Right ventricle myocardium superior (tissue), 1 donor: Measurements from ENCODE around the gene UBE2G2. TPM values are rescaled to one million over a fixed set of nuclear protein-coding genes. Genes with fewer than 3 reads are reported as not detected.

Experiments
- ATAC-seq: fragments of 200-7000 bp; cut with Tn5 transposase; one replicate; pipeline ENCODE4 v1.9.1; 2020; ENCODE audit warnings: mild to moderate bottlenecking; ENCODE audit not compliant: poor library complexity
- DNase-seq: peaks from one replicate; pipeline ENCODE4 v3.0.0-alpha.2; 2020
- intact Hi-C: fragments of 100-400 bp; cut with DNase I; formaldehyde crosslinking; loops from one replicate; pipeline ENCODE4 v1.11.2; 2022
- total RNA-seq: library from RNA; stranded (reverse); fragmentation: NEBNext Ultra II Directional; extraction: Animal tissue kit (Norgen Biotek cat#: 25700); gene quantifications from one replicate; pipeline ENCODE4 v1.2.1, GENCODE V29; 2021
- donor health status: DM: no; HTN: yes; CAD: no; lungs with severe emphysema.

Gene UBE2G2
- total RNA-seq, 1 donor from 2014 or later, result 64.5 TPM

DNA sequence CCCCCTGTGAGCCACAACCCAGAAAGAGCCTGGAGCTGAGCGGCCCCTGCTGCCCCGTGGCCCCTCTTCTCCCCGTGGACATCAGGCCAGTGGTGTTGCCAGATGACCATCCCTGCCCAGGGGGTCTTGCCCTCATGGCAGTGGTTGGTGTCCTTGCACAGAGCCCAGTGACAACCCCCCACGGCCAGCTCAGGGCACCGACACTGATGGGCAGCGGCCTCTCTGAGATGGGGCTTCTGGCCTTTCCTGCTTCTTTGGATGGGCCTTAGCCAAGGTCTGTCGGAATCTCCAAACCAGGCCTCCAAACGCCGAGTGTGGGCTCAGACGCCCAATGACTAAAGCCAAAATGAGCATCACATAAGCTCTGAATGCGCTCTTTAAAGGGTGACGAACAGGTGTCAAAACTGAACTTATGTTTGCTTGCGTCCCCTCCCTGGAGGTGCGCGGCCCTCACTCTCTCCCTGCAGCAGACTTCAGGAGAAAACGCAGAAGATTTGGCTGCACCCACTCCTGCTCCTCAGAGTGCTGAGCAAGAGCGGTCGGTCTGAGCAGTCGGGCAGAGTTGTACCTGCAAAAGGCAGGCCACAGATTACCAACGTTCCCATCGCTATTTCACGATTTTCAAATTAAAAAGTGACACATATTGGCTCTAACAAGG is 41.9 kb downstream of the UBE2G2 start:
- no peak for ATAC-seq
- no peak for DNase-seq
- intact Hi-C loops, result no loop called here

- no peak for ATAC-seq
- intact Hi-C loops, result no loop called here
- DNase-seq, result no peak
Observed at GRCh38 chr21:44758781-44759627, 42.6 kb downstream of the UBE2G2 start.

DNA sequence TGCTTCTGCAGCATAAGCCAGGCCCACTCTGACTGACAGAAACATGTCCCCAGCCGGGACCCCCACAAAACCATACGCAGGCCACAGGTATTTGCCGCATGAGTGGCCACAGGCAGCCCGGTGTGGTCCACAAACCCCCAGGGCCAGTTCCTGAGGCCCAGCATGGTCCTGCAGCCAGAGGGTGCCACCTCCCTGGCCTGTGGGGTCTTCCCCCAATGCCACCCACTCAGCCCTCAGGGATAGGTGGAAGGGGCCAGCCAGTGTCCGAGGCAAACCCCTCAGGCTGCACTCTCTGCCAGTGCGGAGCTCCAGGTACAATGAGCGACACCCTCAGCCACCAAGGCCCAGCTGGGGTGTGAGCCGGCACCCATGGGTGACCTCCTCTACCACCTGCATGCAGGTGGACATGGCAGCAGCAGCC is 43.5 kb downstream of the UBE2G2 start:
- intact Hi-C loops, result no loop called here
- DNase-seq (no peak), ATAC-seq (no peak)

GRCh38 chr21:44757731-44758130 is 43.9 kb downstream of the UBE2G2 start:
- ATAC-seq, result no peak
- DNase-seq, result no peak
- intact Hi-C loops, result no loop called here

- ATAC-seq, result no peak
- no peak for DNase-seq
- intact Hi-C loops, result no loop called here
Observed at GRCh38 chr21:44756423-44757185, 45.0 kb downstream of the UBE2G2 start.

- intact Hi-C loops, result no loop called here
- ATAC-seq (peak; percentile 45), DNase-seq (no peak)
Observed at GRCh38 chr21:44755227-44755626, 46.4 kb downstream of the UBE2G2 start.

DNA sequence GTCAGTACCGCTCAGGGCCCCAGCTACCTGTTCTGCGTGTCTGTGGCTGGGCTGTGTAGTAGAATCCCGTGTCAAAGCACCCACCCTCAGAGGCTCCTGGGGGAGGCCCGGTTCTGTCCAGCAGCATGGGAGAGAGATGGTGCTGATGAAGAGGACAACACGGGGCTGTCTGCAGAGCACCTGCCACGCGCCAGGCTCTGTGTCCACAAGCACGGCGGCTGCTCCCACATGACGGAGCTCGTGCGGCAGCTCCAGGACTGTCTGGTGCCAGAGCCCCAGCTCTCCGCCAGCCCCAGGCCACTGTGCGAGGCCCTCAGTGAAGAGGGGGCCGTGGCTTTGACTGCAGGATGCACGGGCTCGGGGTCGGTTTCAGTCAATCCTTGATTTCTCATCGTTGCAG is 48.3 kb downstream of the UBE2G2 start:
- intact Hi-C loops, result no loop called here
- ATAC-seq (no peak), DNase-seq (no peak)

- no peak for ATAC-seq
- intact Hi-C loops, result no loop called here
- DNase-seq, result no peak
Observed at GRCh38 chr21:44752671-44753235, 48.9 kb downstream of the UBE2G2 start.

DNA sequence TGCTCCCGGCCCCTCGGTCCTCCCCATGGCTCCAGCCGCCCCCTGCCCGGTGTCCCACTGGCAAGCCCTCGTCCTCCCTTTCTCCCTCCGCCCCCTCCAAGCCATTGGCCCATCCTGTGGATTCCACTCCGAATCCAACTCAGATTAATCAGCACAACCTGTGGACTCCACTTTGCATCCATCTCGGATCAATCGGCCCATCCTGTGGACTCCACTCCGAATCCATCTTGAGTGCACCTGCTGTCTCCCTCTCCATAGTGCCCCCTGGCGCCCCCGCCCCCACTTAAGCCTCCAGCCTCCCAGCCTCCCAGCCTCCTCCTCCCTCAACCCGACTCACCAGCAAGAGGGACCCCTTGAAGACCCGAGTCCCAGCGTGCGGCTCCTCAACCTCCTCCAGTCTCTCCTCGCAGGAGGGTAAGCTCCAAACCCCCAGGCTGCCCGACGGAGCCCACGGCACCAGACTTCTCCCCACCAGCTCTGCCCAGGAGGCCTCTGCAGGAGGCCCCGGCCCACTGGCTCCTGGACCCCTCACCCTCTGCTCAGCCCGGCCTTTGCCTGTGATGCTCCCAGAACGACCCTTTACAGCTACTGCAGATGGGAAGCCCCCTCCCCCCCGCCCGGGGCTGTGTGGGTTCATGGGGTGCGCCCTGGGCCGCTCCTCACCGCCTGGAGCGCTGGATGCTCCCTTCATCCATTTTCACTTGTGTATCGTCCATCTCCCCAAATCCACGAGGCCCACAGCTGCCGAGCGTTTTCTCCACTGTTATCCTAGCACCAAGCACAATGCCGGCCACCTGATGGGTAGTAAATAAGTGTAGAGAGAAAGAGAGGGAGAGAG is 49.6 kb downstream of the UBE2G2 start:
- no peak for DNase-seq
- no peak for ATAC-seq
- intact Hi-C loops, result no loop called here

DNA sequence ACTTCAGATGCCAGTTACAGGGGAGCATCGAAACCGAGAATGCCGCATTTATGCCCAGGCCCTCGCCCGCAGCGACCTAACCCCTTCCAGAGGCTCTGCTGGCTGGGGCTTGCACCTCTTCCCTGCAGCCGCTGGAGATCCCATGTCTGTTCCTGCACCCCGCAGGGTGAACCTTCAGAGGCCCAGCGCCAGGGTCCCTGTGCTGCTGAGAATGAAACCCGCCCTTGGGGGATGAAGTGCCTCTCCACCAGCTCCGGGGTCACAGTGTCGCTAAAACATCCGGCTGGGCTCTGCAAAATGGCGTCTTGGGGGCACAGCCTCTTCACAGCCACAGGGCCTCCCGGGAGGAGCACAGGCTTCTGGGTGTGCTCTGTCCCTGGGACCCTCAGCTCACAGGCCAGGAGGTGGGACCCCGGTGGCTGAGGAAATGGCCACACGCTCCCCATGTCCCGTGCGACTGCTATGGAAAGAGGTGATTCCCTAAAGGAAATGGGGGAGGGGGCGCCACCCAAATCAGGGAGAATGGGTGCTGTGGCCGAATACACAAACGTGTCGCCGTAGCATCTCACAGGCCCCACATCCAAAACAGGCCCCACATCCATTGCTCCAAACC is 50.3 kb downstream of the UBE2G2 start:
- ATAC-seq (no peak), DNase-seq (no peak)
- intact Hi-C loops, result no loop called here

GRCh38 chr21:44750675-44751025 is 51.0 kb downstream of the UBE2G2 start:
- DNase-seq (no peak), ATAC-seq (no peak)
- intact Hi-C loops, result no loop called here

DNA sequence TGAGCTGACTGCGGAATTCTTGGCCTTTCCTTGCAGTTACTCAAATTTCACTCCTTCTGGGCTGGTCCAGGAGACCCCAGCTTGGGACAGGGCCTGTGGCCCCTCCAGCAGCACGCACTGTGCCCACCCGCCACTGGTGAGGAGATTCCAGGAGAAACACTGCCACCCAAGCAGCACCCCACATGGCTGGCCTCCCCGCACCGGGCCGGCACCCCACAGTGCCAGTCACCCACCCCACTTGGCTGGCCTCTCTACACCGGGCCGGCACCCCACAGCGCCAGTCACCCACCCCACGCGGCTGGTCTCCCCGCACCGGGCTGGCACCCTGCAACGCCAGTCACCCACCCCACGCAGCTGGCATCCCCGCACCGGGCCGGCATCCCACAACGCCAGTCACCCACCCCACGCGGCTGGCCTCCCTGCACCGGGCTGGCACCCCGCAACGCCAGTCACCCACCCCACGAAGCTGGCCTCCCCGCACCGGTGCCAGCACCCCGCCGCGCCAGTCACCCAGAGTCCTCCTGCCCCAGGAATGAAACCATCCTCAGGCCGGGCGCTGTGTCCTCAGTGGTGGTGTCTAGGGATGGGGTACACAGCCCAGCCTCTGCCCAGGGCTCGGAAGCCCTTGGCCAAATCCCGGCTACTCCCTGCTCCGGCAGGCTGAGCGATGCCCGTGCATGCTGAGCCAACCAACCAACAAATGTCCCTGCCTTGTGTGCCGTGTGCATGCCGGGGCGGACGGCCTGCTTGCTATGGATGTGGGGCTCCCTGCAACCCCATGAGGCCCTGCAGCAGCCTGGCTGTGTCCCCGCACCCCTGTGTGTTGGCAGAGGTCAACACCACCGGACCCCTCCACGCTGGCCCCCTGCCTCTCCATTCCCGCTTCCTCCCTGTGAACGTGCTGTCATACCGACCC is 51.6 kb downstream of the UBE2G2 start:
- DNase-seq (no peak), ATAC-seq (no peak)
- intact Hi-C loops, result no loop called here

DNA sequence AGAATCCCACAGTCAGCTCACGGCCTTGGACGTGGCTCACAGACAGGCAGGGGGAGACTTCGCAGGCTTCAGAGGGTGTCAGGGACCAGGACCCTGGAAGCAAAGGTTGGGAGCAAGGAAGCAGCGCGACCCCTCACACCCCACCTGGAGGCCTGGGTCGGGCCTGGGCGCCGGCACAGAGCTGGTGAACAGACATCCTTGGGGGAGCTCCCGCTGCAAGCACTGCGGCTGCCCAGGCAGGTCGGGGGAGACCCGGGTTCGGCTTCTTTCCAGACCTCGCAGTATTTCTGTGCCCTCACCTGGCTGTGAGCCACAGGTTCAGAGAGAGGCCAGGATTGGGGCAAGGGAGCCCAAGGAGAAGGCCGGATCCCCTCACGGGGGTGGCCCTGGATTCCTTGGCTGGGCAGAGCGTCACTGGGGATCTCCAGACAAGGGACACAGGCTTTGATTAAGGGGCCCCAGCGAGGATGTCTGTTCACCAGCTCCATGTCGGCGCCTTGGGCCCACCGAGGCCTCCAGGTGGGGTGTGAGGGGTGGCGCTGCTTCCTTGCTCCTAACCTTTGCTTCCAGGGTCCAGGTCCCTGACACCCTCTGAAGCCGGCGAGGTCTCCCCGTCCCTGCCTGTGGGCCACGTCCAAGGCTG is 52.4 kb downstream of the UBE2G2 start:
- DNase-seq, result no peak
- intact Hi-C loops, result no loop called here
- no peak for ATAC-seq

DNA sequence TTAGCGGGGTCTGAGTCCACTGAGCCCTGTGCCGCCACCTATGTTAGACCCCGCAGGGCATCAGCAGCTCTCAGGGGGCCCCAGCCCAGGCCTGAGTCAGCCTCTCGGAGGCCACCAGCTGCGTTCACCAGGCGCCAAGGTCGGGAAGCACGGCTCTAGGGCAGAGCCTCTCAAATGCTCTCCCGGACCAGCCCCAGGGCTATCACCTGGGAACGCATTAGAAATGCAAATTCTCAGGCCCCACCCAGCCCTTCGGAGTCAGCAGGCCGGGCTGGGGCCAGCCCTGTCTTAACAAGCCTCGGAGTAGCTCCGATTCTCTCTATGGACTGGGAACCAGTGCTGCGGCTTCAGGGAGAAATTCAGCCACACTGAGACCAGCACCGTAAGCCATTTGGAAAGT is 53.0 kb downstream of the UBE2G2 start:
- DNase-seq (no peak), ATAC-seq (no peak)
- intact Hi-C loops, result no loop called here

- intact Hi-C loops, result no loop called here
- no peak for ATAC-seq
- no peak for DNase-seq
Observed at GRCh38 chr21:44742418-44743153, 59.0 kb downstream of the UBE2G2 start.

- DNase-seq (no peak), ATAC-seq (no peak)
- intact Hi-C loops, result no loop called here
Observed at GRCh38 chr21:44741921-44742320, 59.7 kb downstream of the UBE2G2 start.
